HG02571 (cell line): ENCODE measurements around the gene SLC66A3.
"Not testable (repeated sequence)": the region's sequence is repeated elsewhere in the genome, so short reads cannot be mapped to it uniquely, and the experiment has no call there.

Experiments used
- ATAC-seq: cut with Tn5 transposase; IDR thresholded peaks from one replicate; pipeline ENCODE4 v1.9.1; 2021; ENCODE audit warnings: mild to moderate bottlenecking, moderate library complexity; ENCODE audit not compliant: unreplicated experiment

SLC66A3 gene

GRCh38 chr2:11161747-11162146, 6.5 kb downstream of the SLC66A3 start:
- ATAC-seq, result no peak

- no peak for ATAC-seq
Measured at GRCh38 chr2:11163439-11164317, 8.4 kb downstream of the SLC66A3 start.

GRCh38 chr2:11165046-11165445, 9.8 kb downstream of the SLC66A3 start:
- ATAC-seq, result not testable (repeated sequence)

GRCh38 chr2:11166476-11166875, 11.2 kb downstream of the SLC66A3 start:
- ATAC-seq, result no peak

GRCh38 chr2:11168488-11168887, 13.2 kb downstream of the SLC66A3 start:
- no peak for ATAC-seq

- ATAC-seq, result no peak
Measured at GRCh38 chr2:11169333-11169732, 14.1 kb downstream of the SLC66A3 start.

GRCh38 chr2:11174222-11174621, 19.0 kb downstream of the SLC66A3 start:
- ATAC-seq, result no peak

- no peak for ATAC-seq
Measured at GRCh38 chr2:11175293-11175795, 20.1 kb downstream of the SLC66A3 start.

GRCh38 chr2:11177871-11178690, 22.8 kb downstream of the SLC66A3 start:
- ATAC-seq, result no peak

- no peak for ATAC-seq
Measured at GRCh38 chr2:11179196-11179595, 23.9 kb downstream of the SLC66A3 start.

- ATAC-seq, result no peak
Measured at GRCh38 chr2:11179899-11180298, 24.6 kb downstream of the SLC66A3 start.

- ATAC-seq, result no peak
Measured at GRCh38 chr2:11180653-11181052, 25.4 kb downstream of the SLC66A3 start.

GRCh38 chr2:11182951-11183350, 27.7 kb downstream of the SLC66A3 start:
- ATAC-seq, result no peak

- no peak for ATAC-seq
Measured at GRCh38 chr2:11186145-11186544, 30.9 kb downstream of the SLC66A3 start.

- ATAC-seq, result no peak
Measured at GRCh38 chr2:11187083-11187619, 31.9 kb downstream of the SLC66A3 start.

- ATAC-seq, result no peak
Measured at GRCh38 chr2:11187731-11188130, 32.5 kb downstream of the SLC66A3 start.

GRCh38 chr2:11196246-11196645, 41.0 kb downstream of the SLC66A3 start:
- no peak for ATAC-seq

GRCh38 chr2:11200651-11201050, 45.4 kb downstream of the SLC66A3 start:
- no peak for ATAC-seq

GRCh38 chr2:11201969-11202368, 46.7 kb downstream of the SLC66A3 start:
- ATAC-seq, result no peak

- ATAC-seq, result no peak
Measured at GRCh38 chr2:11203480-11203879, 48.2 kb downstream of the SLC66A3 start.

GRCh38 chr2:11208083-11208482, 52.8 kb downstream of the SLC66A3 start:
- ATAC-seq, result no peak
